ENCODE data around the gene TMEM205.

DNA sequence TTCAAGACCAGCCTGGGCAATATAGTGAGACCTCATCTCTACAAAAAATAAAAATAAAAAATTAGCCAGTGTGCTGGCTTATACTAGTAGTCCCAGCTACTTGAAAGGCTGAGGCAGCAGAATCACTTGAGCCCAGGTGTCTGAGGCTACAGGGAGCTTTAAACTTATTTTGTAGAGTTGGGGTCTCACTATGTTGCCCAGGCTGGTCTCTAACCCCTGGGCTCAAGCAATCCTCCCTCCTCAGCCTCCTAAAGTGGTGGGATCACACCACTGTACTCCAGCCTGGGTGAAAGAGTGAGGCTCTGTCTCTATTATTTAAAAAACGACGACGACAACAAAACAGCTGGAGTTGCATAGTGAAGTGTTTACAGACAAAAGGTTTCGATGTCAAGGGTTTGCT is 14.6 kb downstream of the TMEM205 start:
- TF ChIP-seq POLR2AphosphoS5 (IDR thresholded peaks at IDR 0.05), result no peak
- TF ChIP-seq POLR2A (IDR thresholded peaks at IDR 0.05), result no peak
- TF ChIP-seq CTCF (IDR thresholded peaks at IDR 0.05), result no peak
